Chondrocyte (in vitro differentiated cells): Measurements from ENCODE around the gene FSCN2. TPM values are rescaled to one million over a fixed set of nuclear protein-coding genes. Genes with fewer than 3 reads are reported as not detected.
"Not testable (repeated sequence)": the region's sequence is repeated elsewhere in the genome, so short reads cannot be mapped to it uniquely, and the experiment has no call there.

Experiments
- DNase-seq: peaks from one replicate; pipeline ENCODE4 v3.0.0; 2021; ENCODE audit warnings: mixed read lengths, low spot score
- H3K27ac Mint-ChIP-seq: one replicate; pipeline ENCODE4 v1.8.0; 2021; ENCODE audit warnings: mild to moderate bottlenecking, moderate library complexity, mixed read lengths; ENCODE audit not compliant: unreplicated experiment
- H3K27me3 Mint-ChIP-seq: 2 replicates; pipeline ENCODE4 v1.8.0; 2021; ENCODE audit warnings: low read depth, mixed read lengths
- H3K36me3 Mint-ChIP-seq: 2 replicates; pipeline ENCODE4 v1.8.0; 2021; ENCODE audit warnings: low read depth, mixed read lengths
- H3K4me1 Mint-ChIP-seq: 2 replicates; pipeline ENCODE4 v1.8.0; 2021; ENCODE audit warnings: low read depth, mild to moderate bottlenecking, mixed read lengths
- H3K4me3 Mint-ChIP-seq: one replicate; pipeline ENCODE4 v1.8.0; 2021; ENCODE audit warnings: mild to moderate bottlenecking, moderate library complexity, mixed read lengths; ENCODE audit not compliant: unreplicated experiment
- H3K9me3 Mint-ChIP-seq: 2 replicates; pipeline ENCODE4 v1.8.0; 2021; ENCODE audit warnings: low read depth, mixed read lengths
- CTCF ChIP-seq: fragments of 200-600 bp; sonication (generic); IDR thresholded peaks from 2 replicates; pipeline ENCODE4 v1.5.0; 2021; ENCODE audit warnings: antibody characterized with exemption, mild to moderate bottlenecking, moderate library complexity
- total RNA-seq: library from RNA; stranded (reverse); gene quantifications from 3 replicates; pipeline ENCODE4 v1.2.1, GENCODE V29; 2021

The FSCN2 gene
- total RNA-seq, 1 donor from 2014 or later, result 6.1 TPM

DNA sequence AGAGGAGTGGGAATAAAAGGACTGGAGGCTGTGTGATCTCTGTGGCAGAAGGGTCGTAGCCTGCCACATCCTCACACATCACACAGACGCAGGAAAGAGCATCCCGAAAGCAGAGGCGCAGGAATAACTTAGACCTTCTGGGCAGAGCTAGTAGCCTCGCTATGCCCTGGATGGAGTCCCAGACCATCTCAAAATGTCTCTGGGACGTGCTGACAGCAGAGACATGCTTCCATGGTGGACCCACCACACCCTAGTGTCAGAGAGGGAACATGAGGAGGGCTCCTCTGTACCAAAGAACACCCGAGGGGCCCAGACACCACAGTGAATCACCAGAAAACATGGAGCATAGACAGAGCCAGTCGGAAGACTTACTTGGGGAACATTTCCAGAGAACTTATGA, 53.6 kb downstream of the FSCN2 start:
- Mint-ChIP-seq H3K27me3 (no peaks in the 10 kb centered on the region), H3K36me3 (peaks cover 33% of the 10 kb centered on the region), H3K4me3 (no peak overlapping the region), H3K27ac (peak overlapping the region; percentile 95), H3K4me1 (peaks cover 80% of the 10 kb centered on the region), H3K9me3 (no peaks in the 10 kb centered on the region)
- no peak for TF ChIP-seq CTCF
- no peak for DNase-seq

DNA sequence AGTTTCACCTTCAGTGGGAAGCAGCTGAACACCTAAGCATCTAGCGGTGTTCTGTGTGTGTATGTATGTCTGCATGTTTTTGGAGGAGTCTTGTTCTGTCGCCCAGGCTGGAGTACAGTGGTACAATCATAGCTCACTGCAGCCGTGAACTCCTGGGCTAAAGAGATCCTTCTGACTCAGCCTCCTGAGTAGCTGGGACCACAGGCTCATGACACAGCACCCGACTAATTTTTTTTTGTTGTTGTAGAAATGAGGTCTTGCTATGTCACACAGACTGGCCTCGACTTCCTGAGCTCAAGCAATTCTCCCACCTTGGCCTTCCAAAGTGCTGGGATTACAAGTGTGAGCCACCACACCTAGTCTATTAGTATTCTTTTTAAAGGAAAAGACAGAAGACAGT, 54.2 kb downstream of the FSCN2 start:
- Mint-ChIP-seq H3K36me3 (peaks cover 35% of the 10 kb centered on the region), H3K9me3 (no peaks in the 10 kb centered on the region), H3K4me1 (peaks cover 75% of the 10 kb centered on the region), H3K27me3 (no peaks in the 10 kb centered on the region), H3K4me3 (no peak overlapping the region), H3K27ac (peak overlapping the region; percentile 95)
- TF ChIP-seq CTCF, result no peak
- DNase-seq, result no peak

- H3K4me1 Mint-ChIP-seq, result peaks cover 71% of the 10 kb centered on the region
These were observed 54.6 kb downstream of the FSCN2 start for GRCh38 chr17:81582749-81583148.

DNA sequence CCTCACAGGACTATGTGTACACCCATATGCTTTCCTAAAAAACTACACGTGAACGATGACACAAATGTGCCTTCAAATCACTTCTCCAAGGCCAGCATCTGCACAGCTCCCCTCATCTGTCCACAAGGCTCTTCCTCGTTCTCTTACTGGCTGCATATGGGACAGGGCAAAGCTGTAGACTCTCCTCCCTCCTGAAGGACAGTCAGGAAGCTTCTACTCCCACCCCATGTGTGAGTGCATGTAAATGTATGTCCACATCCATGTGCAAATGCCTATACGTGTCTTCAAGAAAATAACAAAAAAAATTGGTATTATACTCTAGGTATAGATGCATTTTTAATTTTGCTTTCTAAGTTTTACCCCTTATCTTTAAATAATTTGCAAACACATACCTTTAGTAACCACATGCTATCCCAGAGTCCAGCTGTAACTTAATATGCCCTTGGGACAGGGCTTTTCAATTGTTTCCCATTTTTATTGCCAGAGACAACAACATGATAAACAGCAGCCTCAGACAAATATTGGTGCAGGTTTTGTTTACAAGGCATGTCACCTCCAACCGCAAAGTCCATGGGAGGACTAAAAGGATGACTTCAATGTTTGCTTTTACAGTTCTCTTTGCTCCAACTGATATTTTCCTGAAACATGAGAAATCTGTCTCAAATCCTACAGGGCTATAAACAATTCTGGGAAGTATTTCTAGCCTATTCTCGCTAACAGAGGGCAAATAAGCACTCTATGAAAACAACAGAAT, 55.6 kb downstream of the FSCN2 start:
- DNase-seq, result no peak
- no peak overlapping the region for H3K4me3 Mint-ChIP-seq
- no peak for TF ChIP-seq CTCF
- H3K27ac Mint-ChIP-seq, result peak overlapping the region; percentile 79
- H3K4me1 Mint-ChIP-seq, result peaks cover 62% of the 10 kb centered on the region
- H3K9me3 Mint-ChIP-seq, result no peaks in the 10 kb centered on the region
- H3K36me3 Mint-ChIP-seq, result peaks cover 38% of the 10 kb centered on the region
- no peaks in the 10 kb centered on the region for H3K27me3 Mint-ChIP-seq

More at GRCh38 chr17:81582749-81583148, 54.6 kb downstream of the FSCN2 start:
- Mint-ChIP-seq H3K27me3 (no peaks in the 10 kb centered on the region), H3K4me3 (no peak overlapping the region), H3K27ac (peak overlapping the region; percentile 95), H3K9me3 (no peaks in the 10 kb centered on the region), H3K36me3 (peaks cover 36% of the 10 kb centered on the region)
- TF ChIP-seq CTCF, result no peak
- no peak for DNase-seq

- not testable (repeated sequence) for H3K27me3 Mint-ChIP-seq, H3K4me3 Mint-ChIP-seq, DNase-seq, H3K9me3 Mint-ChIP-seq
- Mint-ChIP-seq H3K36me3 (peaks cover 38% of the 10 kb centered on the region), H3K27ac (peak overlapping the region; percentile 79), H3K4me1 (peaks cover 56% of the 10 kb centered on the region)
These were observed 56.6 kb downstream of the FSCN2 start for GRCh38 chr17:81584771-81585170.

GRCh38 chr17:81586096-81586495, 57.9 kb downstream of the FSCN2 start:
- no peaks in the 10 kb centered on the region for H3K9me3 Mint-ChIP-seq
- no peak overlapping the region for H3K4me3 Mint-ChIP-seq
- no peak for TF ChIP-seq CTCF
- H3K4me1 Mint-ChIP-seq, result peaks cover 45% of the 10 kb centered on the region
- H3K27ac Mint-ChIP-seq, result no peak overlapping the region
- no peaks in the 10 kb centered on the region for H3K27me3 Mint-ChIP-seq
- peaks cover 33% of the 10 kb centered on the region for H3K36me3 Mint-ChIP-seq
- DNase-seq, result no peak
